Endodermal cell (in vitro differentiated cells): Measurements from ENCODE around the gene NUCB2. TPM values are rescaled to one million over a fixed set of nuclear protein-coding genes. Genes with fewer than 3 reads are reported as not detected.

ENCODE experiments used
- DNase-seq: peaks from one replicate; pipeline ENCODE4 v3.0.0-alpha.2; 2017
- H3K27ac ChIP-seq: 2 replicates; pipeline ENCODE4 v1.5.1; 2013; ENCODE audit warnings: mild to moderate bottlenecking, low read depth, low read length, moderate library complexity
- H3K27me3 ChIP-seq: 2 replicates; pipeline ENCODE4 v1.6.1; 2013; ENCODE audit warnings: mild to moderate bottlenecking, low read length, moderate library complexity; ENCODE audit not compliant: insufficient read depth, control insufficient read depth, poor library complexity, severe bottlenecking
- H3K36me3 ChIP-seq: 2 replicates; pipeline ENCODE4 v1.7.0; 2013; ENCODE audit warnings: mild to moderate bottlenecking, low read length, moderate library complexity; ENCODE audit not compliant: control insufficient read depth, insufficient read depth
- H3K4me1 ChIP-seq: one replicate; pipeline ENCODE4 v1.7.0; 2013; ENCODE audit warnings: low read length; ENCODE audit not compliant: control insufficient read depth, insufficient read depth
- H3K4me3 ChIP-seq: 2 replicates; pipeline ENCODE4 v1.5.1; 2013; ENCODE audit warnings: mild to moderate bottlenecking, low read length, moderate library complexity
- H3K9ac ChIP-seq: 2 replicates; pipeline ENCODE4 v1.6.1; 2013; ENCODE audit warnings: mild to moderate bottlenecking, low read length, moderate library complexity; ENCODE audit not compliant: poor library complexity, severe bottlenecking; ENCODE audit errors: extremely low read depth
- H3K9me3 ChIP-seq: 2 replicates; pipeline ENCODE4 v1.6.1; 2013; ENCODE audit warnings: mild to moderate bottlenecking, low read length, moderate library complexity; ENCODE audit not compliant: control insufficient read depth
- H3K27ac Mint-ChIP-seq: 2 replicates; pipeline ENCODE4 v1.8.0; 2020; ENCODE audit warnings: mixed read lengths
- H3K27me3 Mint-ChIP-seq: 2 replicates; pipeline ENCODE4 v1.8.0; 2021; ENCODE audit warnings: mild to moderate bottlenecking, mixed read lengths; ENCODE audit not compliant: insufficient read depth
- H3K36me3 Mint-ChIP-seq: 2 replicates; pipeline ENCODE4 v1.8.0; 2020; ENCODE audit warnings: low read depth, mixed read lengths
- H3K4me1 Mint-ChIP-seq: 2 replicates; pipeline ENCODE4 v1.8.0; 2020; ENCODE audit warnings: mixed read lengths
- H3K4me3 Mint-ChIP-seq: 2 replicates; pipeline ENCODE4 v1.8.0; 2020; ENCODE audit warnings: mild to moderate bottlenecking, moderate library complexity, mixed read lengths
- H3K9me3 Mint-ChIP-seq: 2 replicates; pipeline ENCODE4 v1.8.0; 2020; ENCODE audit warnings: mild to moderate bottlenecking, mixed read lengths
- CTCF ChIP-seq: fragments of 200-600 bp; sonication (generic); conservative IDR thresholded peaks from 2 replicates; pipeline ENCODE4 v1.5.0; 2021; ENCODE audit warnings: antibody characterized with exemption, mild to moderate bottlenecking
- WGBS, 2 experiments: methylation state at CpG; one replicate each; pipeline versions ENCODE4 v1.1.5 to v1.1.7; 2013; ENCODE audit warnings: missing lambda C conversion rate in 2 of 2, mixed read lengths in 1 of 2; ENCODE audit not compliant: insufficient coverage in 1 of 2, insufficient read length in 1 of 2; 5-methylcytosine and 5-hydroxymethylcytosine counted together
- total RNA-seq, 2 donors: library from RNA; stranded (reverse); fragmentation: NEBNext Ultra II Directional in 1 of 2; extraction: Animal tissue kit (Norgen Biotek cat#: 25700) in 1 of 2; gene quantifications; 2 replicates in 1 of 2; 3 replicates in 1 of 2; pipeline ENCODE4 v1.2.1, GENCODE V29; 2021

Gene NUCB2
- total RNA-seq, 2 donors from 2014 or later = 52.4 to 64.6 TPM

GRCh38 chr11:17258670-17259069 lies 17.9 kb upstream of the NUCB2 start:
- Histone ChIP-seq H3K27ac (no peak overlapping the region), H3K27me3 (no peaks in the 10 kb centered on the region), H3K4me3 (no peak overlapping the region), H3K9ac (no peak overlapping the region), H3K9me3 (no peaks in the 10 kb centered on the region), H3K4me1 (no peaks in the 10 kb centered on the region), H3K36me3 (no peaks in the 10 kb centered on the region)
- Mint-ChIP-seq H3K9me3 (no peaks in the 10 kb centered on the region), H3K36me3 (no peaks in the 10 kb centered on the region), H3K27me3 (no peaks in the 10 kb centered on the region), H3K27ac (no peak overlapping the region), H3K4me1 (no peaks in the 10 kb centered on the region), H3K4me3 (no peak overlapping the region)
- TF ChIP-seq CTCF = no peak
- DNase-seq = no peak

- Mint-ChIP-seq H3K4me1 (no peaks in the 10 kb centered on the region), H3K9me3 (no peaks in the 10 kb centered on the region), H3K27me3 (peaks cover 3% of the 10 kb centered on the region), H3K27ac (no peak overlapping the region), H3K4me3 (no peak overlapping the region), H3K36me3 (no peaks in the 10 kb centered on the region)
- Histone ChIP-seq H3K4me3 (no peak overlapping the region), H3K4me1 (no peaks in the 10 kb centered on the region), H3K9me3 (no peaks in the 10 kb centered on the region), H3K9ac (no peak overlapping the region), H3K27ac (no peak overlapping the region), H3K36me3 (no peaks in the 10 kb centered on the region), H3K27me3 (no peaks in the 10 kb centered on the region)
- TF ChIP-seq CTCF = no peak
- DNase-seq = no peak
- 96% methylated on average over 1 of the region's 1 CpG; no CpG with 5 or more reads in 1 of the 2 experiments for WGBS, 2 experiments
These were observed 17.0 kb upstream of the NUCB2 start for GRCh38 chr11:17259519-17259918.

- H3K9me3 ChIP-seq = no peaks in the 10 kb centered on the region
- no peak overlapping the region for H3K9ac ChIP-seq
- Mint-ChIP-seq H3K36me3 (no peaks in the 10 kb centered on the region), H3K4me1 (no peaks in the 10 kb centered on the region), H3K27ac (no peak overlapping the region), H3K9me3 (no peaks in the 10 kb centered on the region), H3K27me3 (peaks cover 3% of the 10 kb centered on the region), H3K4me3 (no peak overlapping the region)
- no peak overlapping the region for H3K27ac ChIP-seq
- no peaks in the 10 kb centered on the region for H3K27me3 ChIP-seq
- TF ChIP-seq CTCF = no peak
- H3K36me3 ChIP-seq = no peaks in the 10 kb centered on the region
- no peak overlapping the region for H3K4me3 ChIP-seq
- no peaks in the 10 kb centered on the region for H3K4me1 ChIP-seq
- no peak for DNase-seq
These were observed 16.5 kb upstream of the NUCB2 start for GRCh38 chr11:17260020-17260419.
